Gastrocnemius medialis (tissue), 4 donors: ENCODE results near the gene CHKA.

Experiments
- POLR2A ChIP-seq, 2 donors: fragments of 450-650 bp; IDR thresholded peaks; one replicate each; pipeline ENCODE4 v1.6.1; 2017; ENCODE audit warnings: antibody characterized with exemption in 2 of 2, mild to moderate bottlenecking in 2 of 2, moderate library complexity in 2 of 2
- TF ChIP-seq, protein P1 (sequence below), 5 experiments: fragments of 450-650 bp in 3 of 5; fragments of 200-600 bp in 2 of 5; sonication (generic) in 2 of 5; IDR thresholded peaks in 4 of 5; conservative IDR thresholded peaks in 1 of 5; 1 replicate in 4 of 5; 2 replicates in 1 of 5; pipeline ENCODE4 v1.5.1; 2016 to 2019; ENCODE audit warnings: antibody characterized with exemption in 5 of 5, mild to moderate bottlenecking in 3 of 5, moderate library complexity in 3 of 5

- TF ChIP-seq, protein P1, sequence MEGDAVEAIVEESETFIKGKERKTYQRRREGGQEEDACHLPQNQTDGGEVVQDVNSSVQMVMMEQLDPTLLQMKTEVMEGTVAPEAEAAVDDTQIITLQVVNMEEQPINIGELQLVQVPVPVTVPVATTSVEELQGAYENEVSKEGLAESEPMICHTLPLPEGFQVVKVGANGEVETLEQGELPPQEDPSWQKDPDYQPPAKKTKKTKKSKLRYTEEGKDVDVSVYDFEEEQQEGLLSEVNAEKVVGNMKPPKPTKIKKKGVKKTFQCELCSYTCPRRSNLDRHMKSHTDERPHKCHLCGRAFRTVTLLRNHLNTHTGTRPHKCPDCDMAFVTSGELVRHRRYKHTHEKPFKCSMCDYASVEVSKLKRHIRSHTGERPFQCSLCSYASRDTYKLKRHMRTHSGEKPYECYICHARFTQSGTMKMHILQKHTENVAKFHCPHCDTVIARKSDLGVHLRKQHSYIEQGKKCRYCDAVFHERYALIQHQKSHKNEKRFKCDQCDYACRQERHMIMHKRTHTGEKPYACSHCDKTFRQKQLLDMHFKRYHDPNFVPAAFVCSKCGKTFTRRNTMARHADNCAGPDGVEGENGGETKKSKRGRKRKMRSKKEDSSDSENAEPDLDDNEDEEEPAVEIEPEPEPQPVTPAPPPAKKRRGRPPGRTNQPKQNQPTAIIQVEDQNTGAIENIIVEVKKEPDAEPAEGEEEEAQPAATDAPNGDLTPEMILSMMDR (IDR thresholded peaks at IDR 0.05 in 4 of 5, conservative IDR thresholded peaks at IDR 0.05 in 1 of 5) = no peak
- TF ChIP-seq POLR2A (IDR thresholded peaks at IDR 0.05) = no peak
Measured at GRCh38 chr11:68143310-68143689, 22.1 kb upstream of the CHKA start.
